ENCODE data around the gene AMOTL2. TPM values are rescaled to one million over a fixed set of nuclear protein-coding genes. Genes with fewer than 3 reads are reported as not detected.

The AMOTL2 gene
- total RNA-seq, 1 experiment from 2014 or later, result 59.6 TPM

- peak overlapping the region; percentile 35 for H3K4me3 ChIP-seq (ENCODE audit: low read depth, low read length, poor library complexity, severe bottlenecking)
- no peak for DNase-seq (ENCODE audit: low spot score)
- ChIA-PET CTCF (no interaction called here), POLR2A (ENCODE audit: low non-redundant PET) (interaction anchor here (0.6 kb wide), 1 partner anchor 36 kb away, joined by 3 read pairs; no protein-coding TSS in a partner anchor)
- H3K9me3 ChIP-seq (ENCODE audit: low read depth, low read length, poor library complexity, severe bottlenecking), result peaks cover 12% of the 10 kb centered on the region
- intact Hi-C loops (cut with micrococcal nuclease; ENCODE audit: unreplicated experiment), result no loop called here
- TF ChIP-seq, protein P1, sequence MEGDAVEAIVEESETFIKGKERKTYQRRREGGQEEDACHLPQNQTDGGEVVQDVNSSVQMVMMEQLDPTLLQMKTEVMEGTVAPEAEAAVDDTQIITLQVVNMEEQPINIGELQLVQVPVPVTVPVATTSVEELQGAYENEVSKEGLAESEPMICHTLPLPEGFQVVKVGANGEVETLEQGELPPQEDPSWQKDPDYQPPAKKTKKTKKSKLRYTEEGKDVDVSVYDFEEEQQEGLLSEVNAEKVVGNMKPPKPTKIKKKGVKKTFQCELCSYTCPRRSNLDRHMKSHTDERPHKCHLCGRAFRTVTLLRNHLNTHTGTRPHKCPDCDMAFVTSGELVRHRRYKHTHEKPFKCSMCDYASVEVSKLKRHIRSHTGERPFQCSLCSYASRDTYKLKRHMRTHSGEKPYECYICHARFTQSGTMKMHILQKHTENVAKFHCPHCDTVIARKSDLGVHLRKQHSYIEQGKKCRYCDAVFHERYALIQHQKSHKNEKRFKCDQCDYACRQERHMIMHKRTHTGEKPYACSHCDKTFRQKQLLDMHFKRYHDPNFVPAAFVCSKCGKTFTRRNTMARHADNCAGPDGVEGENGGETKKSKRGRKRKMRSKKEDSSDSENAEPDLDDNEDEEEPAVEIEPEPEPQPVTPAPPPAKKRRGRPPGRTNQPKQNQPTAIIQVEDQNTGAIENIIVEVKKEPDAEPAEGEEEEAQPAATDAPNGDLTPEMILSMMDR (conservative IDR thresholded peaks at IDR 0.05; ENCODE audit: low read depth, low read length), result no peak
- TF ChIP-seq EZH2 (IDR thresholded peaks at IDR 0.05; ENCODE audit: borderline replicate concordance, low read depth, low read length, poor library complexity, severe bottlenecking), result peak; percentile 37
- H3K36me3 ChIP-seq (ENCODE audit: insufficient read depth, low read length, poor library complexity, severe bottlenecking), result no peaks in the 10 kb centered on the region
- H3K4me1 ChIP-seq (ENCODE audit: insufficient read depth, low read length, poor library complexity, severe bottlenecking), result peaks cover 3% of the 10 kb centered on the region
- H3K27me3 ChIP-seq (replicated peaks; ENCODE audit: insufficient read depth, low read depth, low read length, poor library complexity), result peaks cover 52% of the 10 kb centered on the region
- BruUV-seq (replicated peaks), result no TSS peak
- H3K27ac ChIP-seq (ENCODE audit: low read depth, low read length, poor library complexity, severe bottlenecking), result no peak overlapping the region
Observed at GRCh38 chr3:134406331-134407238, 32.3 kb upstream of the AMOTL2 start.

DNA sequence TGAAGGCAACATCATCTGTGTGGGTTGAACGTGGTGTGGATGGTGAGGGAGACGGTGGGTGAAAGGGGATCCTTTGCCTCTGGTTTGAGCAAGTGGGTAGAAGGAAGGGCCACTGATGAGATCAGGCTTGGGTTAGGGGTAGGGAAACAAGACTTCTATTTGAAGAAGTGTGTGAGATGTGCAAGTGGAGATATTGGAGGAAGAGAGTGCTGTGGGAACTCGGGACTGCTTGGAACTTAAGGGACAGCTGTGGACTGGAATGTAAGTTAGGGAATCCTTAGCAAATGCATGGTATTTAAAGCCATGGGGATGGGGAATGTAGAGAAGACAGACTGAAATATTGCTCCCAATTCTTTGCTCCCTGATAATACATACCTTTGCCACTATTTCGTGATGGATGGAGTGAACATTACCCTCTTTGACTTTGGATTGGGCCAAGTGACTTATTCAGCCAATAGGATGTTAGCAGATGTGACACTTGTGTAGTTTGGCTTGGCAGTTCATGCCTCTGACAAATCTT is 30.2 kb upstream of the AMOTL2 start:
- Histone ChIP-seq H3K9me3 (ENCODE audit: low read depth, low read length, poor library complexity, severe bottlenecking) (peaks cover 13% of the 10 kb centered on the region), H3K27ac (ENCODE audit: low read depth, low read length, poor library complexity, severe bottlenecking) (no peak overlapping the region), H3K27me3 (replicated peaks; ENCODE audit: insufficient read depth, low read depth, low read length, poor library complexity) (peaks cover 45% of the 10 kb centered on the region), H3K36me3 (ENCODE audit: insufficient read depth, low read length, poor library complexity, severe bottlenecking) (no peaks in the 10 kb centered on the region), H3K4me3 (ENCODE audit: low read depth, low read length, poor library complexity, severe bottlenecking) (no peak overlapping the region), H3K4me1 (ENCODE audit: insufficient read depth, low read length, poor library complexity, severe bottlenecking) (peaks cover 3% of the 10 kb centered on the region)
- no TSS peak for BruUV-seq (replicated peaks)
- intact Hi-C loops (cut with micrococcal nuclease; ENCODE audit: unreplicated experiment), result no loop called here
- no peak for DNase-seq (ENCODE audit: low spot score)
- ChIA-PET CTCF (no interaction called here), POLR2A (ENCODE audit: low non-redundant PET) (no interaction called here)
- TF ChIP-seq EZH2 (IDR thresholded peaks at IDR 0.05; ENCODE audit: borderline replicate concordance, low read depth, low read length, poor library complexity, severe bottlenecking), result no peak
- TF ChIP-seq, protein P1 (conservative IDR thresholded peaks at IDR 0.05; ENCODE audit: low read depth, low read length), result no peak

- H3K27me3 ChIP-seq (replicated peaks; ENCODE audit: insufficient read depth, low read depth, low read length, poor library complexity), result peaks cover 17% of the 10 kb centered on the region
- H3K27ac ChIP-seq (ENCODE audit: low read depth, low read length, poor library complexity, severe bottlenecking), result no peak overlapping the region
- ChIA-PET CTCF (no interaction called here), POLR2A (ENCODE audit: low non-redundant PET) (no interaction called here)
- DNase-seq (ENCODE audit: low spot score), result no peak
- no peak overlapping the region for H3K4me3 ChIP-seq (ENCODE audit: low read depth, low read length, poor library complexity, severe bottlenecking)
- intact Hi-C loops (cut with micrococcal nuclease; ENCODE audit: unreplicated experiment), result no loop called here
- no peaks in the 10 kb centered on the region for H3K4me1 ChIP-seq (ENCODE audit: insufficient read depth, low read length, poor library complexity, severe bottlenecking)
- peaks cover 12% of the 10 kb centered on the region for H3K9me3 ChIP-seq (ENCODE audit: low read depth, low read length, poor library complexity, severe bottlenecking)
- BruUV-seq (replicated peaks), result no TSS peak
- TF ChIP-seq EZH2 (IDR thresholded peaks at IDR 0.05; ENCODE audit: borderline replicate concordance, low read depth, low read length, poor library complexity, severe bottlenecking), result no peak
- TF ChIP-seq, protein P1 (conservative IDR thresholded peaks at IDR 0.05; ENCODE audit: low read depth, low read length), result no peak
- H3K36me3 ChIP-seq (ENCODE audit: insufficient read depth, low read length, poor library complexity, severe bottlenecking), result no peaks in the 10 kb centered on the region
Observed at GRCh38 chr3:134397755-134398154, 23.5 kb upstream of the AMOTL2 start.

All from A673 (cell line).